OCI-LY7 (cell line): Measurements from ENCODE around the gene MOK. TPM values are rescaled to one million over a fixed set of nuclear protein-coding genes. Genes with fewer than 3 reads are reported as not detected.
A peak's percentile ranks its signal among the peaks of the same experiment; 100 is the strongest.

Source experiments
- BruUV-seq: library from RNA; stranded (reverse); fragments of 400-500 nt; replicated peaks from 2 replicates; lab custom pipeline; 2021; lab: Mats Ljungman, UMichigan
- CTCF ChIA-PET: fragments of 300-600 bp; sonication (Branson Sonifier 250); formaldehyde crosslinking; loops from one replicate; lab custom pipeline; 2022; ENCODE audit warnings: antibody characterized with exemption; ENCODE audit not compliant: unreplicated experiment; lab: Charles Lee
- POLR2A ChIA-PET: fragments of 300-600 bp; sonication (Branson Sonifier 250); formaldehyde crosslinking; loops from one replicate; lab custom pipeline; 2022; ENCODE audit warnings: antibody characterized with exemption; lab: Charles Lee
- DNase-seq: peaks from one replicate; pipeline ENCODE4 v3.0.0-alpha.2; 2015; ENCODE audit warnings: low spot score
- H2AFZ ChIP-seq: fragments of 200-600 bp; sonication (generic), shearing (Covaris generic); 2 replicates; pipeline ENCODE4 v1.6.1; 2014; ENCODE audit warnings: mild to moderate bottlenecking, antibody characterized with exemption, low read length, moderate library complexity
- H3K27ac ChIP-seq: fragments of 200-600 bp; sonication (generic); 2 replicates; pipeline ENCODE4 v1.5.1; 2014; ENCODE audit warnings: mixed run types, low read depth, mild to moderate bottlenecking, moderate library complexity, low read length, inconsistent platforms; ENCODE audit not compliant: poor library complexity, severe bottlenecking
- H3K36me3 ChIP-seq: fragments of 200-600 bp; sonication (generic); 2 replicates; pipeline ENCODE4 v1.6.1; 2014; ENCODE audit warnings: mild to moderate bottlenecking, antibody characterized with exemption, low read length, moderate library complexity, mixed read lengths; ENCODE audit not compliant: insufficient read depth
- H3K4me1 ChIP-seq: fragments of 200-600 bp; sonication (generic); 2 replicates; pipeline ENCODE4 v1.5.1; 2014; ENCODE audit warnings: mild to moderate bottlenecking, low read length; ENCODE audit not compliant: insufficient read depth, poor library complexity, severe bottlenecking
- H3K4me2 ChIP-seq: fragments of 200-600 bp; sonication (generic); 2 replicates; pipeline ENCODE4 v1.6.1; 2014; ENCODE audit warnings: mild to moderate bottlenecking, low read length
- H3K4me3 ChIP-seq: fragments of 200-600 bp; sonication (generic); 2 replicates; pipeline ENCODE4 v1.5.1; 2014; ENCODE audit warnings: mild to moderate bottlenecking, low read depth, low read length; ENCODE audit not compliant: poor library complexity, severe bottlenecking
- H3K79me2 ChIP-seq: fragments of 200-600 bp; sonication (generic); 2 replicates; pipeline ENCODE4 v1.6.1; 2016; ENCODE audit warnings: low read depth, mild to moderate bottlenecking, low read length, moderate library complexity, mixed read lengths; ENCODE audit not compliant: insufficient read depth
- H3K9me2 ChIP-seq: fragments of 200-600 bp; sonication (generic); 2 replicates; pipeline ENCODE4 v1.6.1; 2016; ENCODE audit warnings: mild to moderate bottlenecking, low read length, mixed read lengths; ENCODE audit not compliant: insufficient read depth
- H3K9me3 ChIP-seq: fragments of 200-600 bp; sonication (generic); 2 replicates; pipeline ENCODE4 v1.6.1; 2014; ENCODE audit warnings: mild to moderate bottlenecking, mixed run types, low read length, mixed read lengths
- H4K20me1 ChIP-seq: fragments of 200-600 bp; sonication (generic); 2 replicates; pipeline ENCODE4 v1.6.1; 2014; ENCODE audit warnings: mild to moderate bottlenecking, antibody characterized with exemption, low read length, moderate library complexity, mixed read lengths; ENCODE audit not compliant: insufficient read depth
- CTCF ChIP-seq: fragments of 200-600 bp; sonication (generic); conservative IDR thresholded peaks from 2 replicates; pipeline ENCODE4 v1.5.1; 2014; ENCODE audit warnings: mild to moderate bottlenecking, antibody characterized with exemption, low read length, moderate library complexity, mixed read lengths
- EZH2phosphoT487 ChIP-seq: fragments of 200-600 bp; sonication (generic); IDR thresholded peaks from 2 replicates; pipeline ENCODE4 v1.6.1; 2018; ENCODE audit warnings: low read depth, borderline replicate concordance, mild to moderate bottlenecking, mixed run types, antibody characterized with exemption, low read length, moderate library complexity, mixed read lengths
- intact Hi-C: fragments of 100-400 bp; cut with micrococcal nuclease; formaldehyde crosslinking; loops from one replicate; pipeline ENCODE4 v1.10.0; 2022; ENCODE audit not compliant: unreplicated experiment
- total RNA-seq, 2 experiments: library from RNA; depleted of rRNA in 1 of 2; stranded (reverse); fragments of >200 nt in 1 of 2; shearing (Covaris generic) in 1 of 2; gene quantifications; 2 replicates each; pipeline ENCODE4 v1.2.3, GENCODE V29; 2014 to 2022

Gene MOK
- total RNA-seq, 2 experiments from 2014 or later, result 2.2 to 4.0 TPM

- Histone ChIP-seq H3K27ac (peak overlapping the region; percentile 70), H3K4me1 (peaks cover 45% of the 10 kb centered on the region), H3K79me2 (peaks cover 10% of the 10 kb centered on the region; the same call in 1 of the 2 replicates), H3K9me2 (no peaks in the 10 kb centered on the region), H2AFZ (peak overlapping the region; percentile 8; the same call in 1 of the 2 replicates), H3K4me3 (peak overlapping the region; percentile 78), H3K36me3 (peaks cover 16% of the 10 kb centered on the region; the same call in 1 of the 2 replicates), H4K20me1 (no peaks in the 10 kb centered on the region), H3K4me2 (peak overlapping the region; percentile 95), H3K9me3 (no peaks in the 10 kb centered on the region)
- no TSS peak for BruUV-seq
- ChIA-PET CTCF (no interaction called here), POLR2A (interaction anchor here (0.6 to 1.4 kb wide), 3 partner anchors 15 to 256 kb away, joined by 3 to 4 read pairs (median 3); partner anchors contain the start of gene MOK)
- TF ChIP-seq EZH2phosphoT487 (no peak), CTCF (no peak)
- intact Hi-C loops, result no loop called here
- DNase-seq, result peak; percentile 57
These were observed 15.2 kb upstream of the MOK start for GRCh38 chr14:102320033-102320660.

- Histone ChIP-seq H2AFZ (peak within 1 kb of the TSS; percentile 72; the same call in 1 of the 2 replicates), H3K4me2 (peak within 1 kb of the TSS; percentile 95), H3K9me2 (no peaks in the 10 kb centered on the region), H3K4me1 (peaks cover 48% of the 10 kb centered on the region), H3K27ac (peak within 1 kb of the TSS; percentile 70), H3K79me2 (peaks cover 10% of the 10 kb centered on the region; the same call in 1 of the 2 replicates), H3K9me3 (no peaks in the 10 kb centered on the region), H3K36me3 (peaks cover 16% of the 10 kb centered on the region; the same call in 1 of the 2 replicates), H4K20me1 (no peaks in the 10 kb centered on the region), H3K4me3 (peak within 1 kb of the TSS; percentile 78)
- POLR2A ChIA-PET, result interaction anchor here (1.0 to 1.8 kb wide), 5 partner anchors 14 to 232 kb away, joined by 3 to 9 read pairs (median 4); partner anchors contain the start of gene MOK
- DNase-seq, result peak; percentile 95
- intact Hi-C loops, result loop anchor here (2.0 to 5.0 kb wide), 5 partner anchors 43 to 559 kb away; partner anchors contain the start of genes CINP, DYNC1H1, PPP2R5C and RCOR1
- TF ChIP-seq CTCF (no peak), EZH2phosphoT487 (no peak)
- BruUV-seq, result no TSS peak
- CTCF ChIA-PET, result interaction anchor here (1.0 kb wide), 1 partner anchor 11 kb away, joined by 3 read pairs; no protein-coding TSS in a partner anchor
These were observed 14.5 kb upstream of the MOK start, which contains the start of gene ZNF839 for GRCh38 chr14:102319351-102320032. Gene ZNF839 (plus strand): TSS chr14:102319746. CDS start chr14:102319766, 20 bp downstream.
